H54 (cell line): Measurements from ENCODE around the gene FHIT.

Experiments used
- DNase-seq: peaks from one replicate; pipeline ENCODE4 v3.0.0; 2011; ENCODE audit warnings: low spot score, mixed read lengths; ENCODE audit not compliant: insufficient read length
- FAIRE-seq: peaks from 3 replicates; lab custom pipeline; 2011; peaks lifted over from hg19 to GRCh38; lab: Jason Lieb, UNC
- POLR2A ChIP-seq: IDR thresholded peaks from 2 replicates; pipeline ENCODE4 v1.6.1; 2011; ENCODE audit warnings: low read depth, mild to moderate bottlenecking, low read length

FHIT gene

GRCh38 chr3:59996056-59996455, 1255.2 kb downstream of the FHIT start:
- DNase-seq, result no peak

GRCh38 chr3:59995563-59995962, 1255.7 kb downstream of the FHIT start:
- no peak for FAIRE-seq
- TF ChIP-seq POLR2A, result no peak
- DNase-seq, result no peak

More at GRCh38 chr3:59996056-59996455, 1255.2 kb downstream of the FHIT start:
- no peak for FAIRE-seq
- no peak for TF ChIP-seq POLR2A

- FAIRE-seq (no peak), DNase-seq (no peak)
- TF ChIP-seq POLR2A, result no peak
Observed at GRCh38 chr3:59994732-59995304, 1256.4 kb downstream of the FHIT start.

- FAIRE-seq (no peak), DNase-seq (no peak)
- TF ChIP-seq POLR2A, result no peak
Observed at GRCh38 chr3:59992578-59992977, 1258.7 kb downstream of the FHIT start.

- FAIRE-seq (no peak), DNase-seq (no peak)
- TF ChIP-seq POLR2A, result no peak
Observed at GRCh38 chr3:59990915-59991314, 1260.3 kb downstream of the FHIT start.

- FAIRE-seq (no peak), DNase-seq (no peak)
- no peak for TF ChIP-seq POLR2A
Observed at GRCh38 chr3:59982510-59982909, 1268.7 kb downstream of the FHIT start.

- TF ChIP-seq POLR2A, result no peak
- no peak for DNase-seq
- FAIRE-seq, result no peak
Observed at GRCh38 chr3:59981377-59981776, 1269.9 kb downstream of the FHIT start.

DNA sequence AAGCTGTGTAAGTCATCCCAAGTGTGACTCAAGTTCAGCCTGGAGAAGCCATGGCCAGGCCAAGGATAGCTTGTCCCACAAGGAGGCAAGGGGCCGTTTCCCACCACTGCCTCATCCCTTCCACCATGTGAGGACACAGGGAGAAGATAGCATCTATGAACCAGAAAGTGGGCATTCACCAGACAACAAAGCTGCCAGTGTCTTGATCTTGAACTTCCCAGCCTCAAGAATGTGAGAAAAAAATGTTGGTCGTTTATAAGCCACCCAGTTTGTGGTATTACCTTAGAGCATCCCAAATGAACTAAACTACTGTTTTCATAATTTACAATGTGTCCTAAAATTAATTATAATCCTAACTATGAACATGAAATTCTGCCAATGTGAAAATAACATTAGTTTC, 1270.7 kb downstream of the FHIT start:
- no peak for TF ChIP-seq POLR2A
- DNase-seq (no peak), FAIRE-seq (no peak)

DNA sequence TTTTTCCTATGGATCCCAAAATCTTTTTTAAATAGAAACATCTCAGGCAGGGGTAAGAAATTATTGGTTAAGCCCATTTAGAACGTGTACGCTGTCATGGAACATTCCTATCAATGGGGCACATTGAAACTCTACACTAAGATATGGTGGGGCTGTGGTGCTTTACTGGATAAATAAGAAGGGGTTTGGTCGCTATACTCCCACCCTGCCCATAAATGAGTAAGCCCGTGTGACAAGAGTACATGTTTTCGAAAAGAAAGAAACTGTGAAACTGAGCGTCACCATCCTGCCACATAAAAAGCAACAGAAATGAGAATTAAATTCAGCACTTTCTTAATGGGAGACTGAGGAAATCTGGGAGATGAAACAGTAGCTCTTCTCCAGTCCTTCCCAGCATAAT, 1271.7 kb downstream of the FHIT start:
- TF ChIP-seq POLR2A, result no peak
- FAIRE-seq (no peak), DNase-seq (no peak)

DNA sequence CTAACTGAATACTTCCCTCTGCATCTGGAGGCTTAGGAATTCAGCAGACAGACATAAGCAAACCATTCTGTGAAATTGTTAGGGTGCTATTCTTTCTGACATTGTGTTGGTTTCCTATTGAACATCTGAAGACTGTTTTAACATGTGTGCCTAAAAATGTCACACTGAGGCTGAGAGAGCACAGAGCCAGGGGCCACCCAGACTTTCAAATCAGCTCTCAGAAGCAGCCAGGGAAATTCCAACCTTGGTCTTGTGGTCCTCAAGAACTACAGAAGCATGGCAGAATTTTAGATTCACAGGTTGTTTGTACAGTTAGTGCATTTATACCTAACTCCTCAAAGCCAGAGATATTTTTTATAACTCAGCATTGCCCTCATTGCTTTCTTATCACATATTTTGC, 1272.3 kb downstream of the FHIT start:
- no peak for FAIRE-seq
- TF ChIP-seq POLR2A, result no peak

GRCh38 chr3:59970796-59971195, 1280.5 kb downstream of the FHIT start:
- no peak for TF ChIP-seq POLR2A
- DNase-seq, result no peak
- FAIRE-seq, result no peak

More for the DNA sequence above, 1272.3 kb downstream of the FHIT start:
- DNase-seq, result no peak

DNA sequence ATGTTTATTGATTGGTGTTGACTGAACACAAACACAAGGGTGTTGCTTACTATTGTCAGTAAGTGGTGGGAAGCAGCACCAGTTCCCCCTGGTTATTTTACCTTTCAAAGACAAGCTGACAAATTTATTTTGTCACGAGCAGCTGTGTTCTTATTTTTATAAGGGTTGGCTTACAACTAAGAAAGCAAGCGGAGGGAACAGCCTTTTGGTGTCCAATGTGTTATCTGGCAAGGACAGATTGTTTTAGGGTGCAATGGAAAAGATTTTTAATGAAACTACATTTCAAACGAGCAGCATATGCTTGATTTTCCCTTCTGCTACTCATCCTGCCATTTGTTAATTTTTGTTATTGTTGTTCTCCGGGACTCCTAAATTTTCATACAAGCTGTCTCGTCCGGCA, 1280.9 kb downstream of the FHIT start:
- DNase-seq, result no peak
- TF ChIP-seq POLR2A, result no peak
- FAIRE-seq, result no peak

- no peak for TF ChIP-seq POLR2A
Observed at GRCh38 chr3:59968513-59969045, 1282.7 kb downstream of the FHIT start.

GRCh38 chr3:59963676-59964075, 1287.6 kb downstream of the FHIT start:
- no peak for DNase-seq
- FAIRE-seq, result no peak
- no peak for TF ChIP-seq POLR2A

More at GRCh38 chr3:59968513-59969045, 1282.7 kb downstream of the FHIT start:
- FAIRE-seq (no peak), DNase-seq (no peak)

DNA sequence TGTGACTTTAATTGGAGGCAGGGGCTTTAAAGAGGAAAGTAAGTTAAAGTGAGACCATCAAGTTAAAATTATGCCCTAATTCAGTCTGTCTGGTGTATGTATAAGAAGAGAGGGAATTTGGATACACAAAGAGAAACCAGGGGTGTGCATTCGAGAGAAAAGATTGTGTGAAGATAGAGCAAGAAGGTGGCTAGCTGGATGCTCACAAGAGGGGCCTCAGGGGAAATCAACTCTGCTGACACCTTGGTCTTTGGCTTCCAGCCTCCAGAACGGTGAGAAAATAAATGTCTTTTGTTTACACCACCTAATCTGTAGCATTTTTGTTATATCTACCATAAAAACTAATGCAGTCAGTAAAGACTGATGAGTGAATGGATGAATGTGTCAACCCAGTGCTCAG, 1294.1 kb downstream of the FHIT start:
- TF ChIP-seq POLR2A, result no peak
- FAIRE-seq (no peak), DNase-seq (no peak)
